Activated CD4-positive, alpha-beta T cell treated with anti-CD3 and anti-CD28 coated beads, Interleukin-2, amount 50 U/mL, for 16 hours (primary cell): ENCODE results near the gene FNIP2.
"Not testable (repeated sequence)": the region's sequence is repeated elsewhere in the genome, so short reads cannot be mapped to it uniquely, and the experiment has no call there.

Experiments used
- DNase-seq: peaks from one replicate; pipeline ENCODE4 v3.0.0-alpha.2; 2020

FNIP2 gene

DNA sequence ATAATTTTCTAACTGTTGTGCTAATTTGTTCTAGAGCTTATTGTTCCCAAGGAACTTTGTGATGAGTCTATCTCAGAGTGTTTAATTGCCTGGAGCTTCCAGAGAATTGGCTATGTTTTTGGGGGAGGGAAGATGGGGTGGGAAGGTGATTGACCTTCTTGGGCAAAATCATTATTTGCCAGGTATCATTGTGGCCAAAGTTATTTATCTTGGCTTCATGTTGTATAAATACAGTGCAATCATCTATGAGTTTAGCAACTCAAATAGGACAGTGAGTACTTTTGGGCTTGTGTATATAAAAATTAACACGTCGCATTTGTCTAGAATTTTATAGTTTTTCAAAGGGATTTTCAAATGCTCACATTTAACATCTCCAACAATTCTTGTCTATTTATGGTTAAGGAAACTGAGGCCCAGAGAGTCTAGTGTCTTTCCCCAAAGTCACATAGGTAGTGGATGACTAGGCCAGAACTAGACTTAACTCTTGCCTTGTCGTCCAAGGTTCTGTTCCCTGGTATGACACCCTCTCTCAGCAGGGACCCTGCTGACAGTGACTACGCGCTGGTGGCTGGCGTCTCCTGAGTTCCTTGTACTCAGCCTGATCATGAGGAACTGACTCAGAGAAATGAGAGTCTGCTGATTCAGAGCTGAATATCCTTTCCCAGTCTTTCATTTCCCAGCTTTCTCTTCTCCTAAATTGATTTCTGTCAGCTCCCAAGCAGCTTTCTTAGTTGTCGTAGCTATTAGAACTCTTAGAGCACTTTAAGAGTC, 27.7 kb downstream of the FNIP2 start:
- no peak for DNase-seq

DNA sequence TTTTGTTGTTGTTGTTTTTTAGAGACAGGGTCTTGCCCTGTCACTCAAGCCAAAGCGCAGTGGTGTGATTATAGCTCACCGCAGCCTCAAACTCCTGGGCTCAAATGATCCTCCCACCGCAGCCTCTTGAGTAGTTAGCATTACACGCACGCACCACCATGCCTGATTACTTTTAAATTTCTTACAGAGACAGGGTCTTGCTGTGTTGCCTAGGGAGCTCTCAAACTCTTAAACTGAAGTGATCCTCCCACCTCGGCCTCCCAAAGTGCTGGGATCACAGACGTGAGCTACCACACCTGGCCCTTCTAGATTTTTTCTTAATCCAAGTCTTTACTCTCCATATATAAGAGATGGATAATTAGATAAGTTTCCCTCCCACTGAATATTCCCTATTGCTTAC, 29.2 kb downstream of the FNIP2 start:
- no peak for DNase-seq

DNA sequence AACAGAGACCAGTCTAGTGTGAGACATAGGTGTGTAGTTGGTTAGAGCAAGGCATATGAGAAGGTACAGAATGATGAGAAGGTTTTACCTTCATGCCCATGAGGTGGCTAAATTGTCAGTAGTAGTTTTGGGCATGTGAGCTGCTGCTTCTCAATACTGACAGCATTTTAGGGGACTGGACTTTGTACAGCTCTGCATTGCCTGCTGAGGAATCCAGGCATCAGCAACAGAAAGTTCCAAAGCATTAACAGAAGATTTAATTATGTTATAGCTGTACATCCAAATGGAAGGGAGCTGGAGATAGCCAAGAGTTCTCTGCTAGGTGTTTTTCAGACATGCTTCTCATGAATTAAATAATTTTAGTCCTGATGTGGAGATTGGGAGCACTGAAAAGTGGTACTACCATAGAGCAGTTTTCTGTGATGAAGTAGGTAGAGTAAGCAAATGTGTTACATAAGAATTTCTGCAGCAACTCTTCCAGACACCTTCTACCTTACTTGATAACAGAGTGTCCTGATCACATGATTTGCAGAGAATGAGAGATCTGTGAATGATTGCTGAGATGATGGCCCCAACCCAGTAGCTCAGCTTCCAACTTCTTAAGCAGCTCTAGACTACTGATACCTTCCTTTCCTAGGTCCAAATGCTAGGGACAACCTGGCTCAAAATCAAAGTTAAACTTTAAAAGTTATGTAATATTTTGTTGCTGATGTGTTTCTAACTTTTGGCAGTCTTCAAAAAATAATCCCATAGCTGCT, 30.4 kb downstream of the FNIP2 start:
- DNase-seq: no peak

DNA sequence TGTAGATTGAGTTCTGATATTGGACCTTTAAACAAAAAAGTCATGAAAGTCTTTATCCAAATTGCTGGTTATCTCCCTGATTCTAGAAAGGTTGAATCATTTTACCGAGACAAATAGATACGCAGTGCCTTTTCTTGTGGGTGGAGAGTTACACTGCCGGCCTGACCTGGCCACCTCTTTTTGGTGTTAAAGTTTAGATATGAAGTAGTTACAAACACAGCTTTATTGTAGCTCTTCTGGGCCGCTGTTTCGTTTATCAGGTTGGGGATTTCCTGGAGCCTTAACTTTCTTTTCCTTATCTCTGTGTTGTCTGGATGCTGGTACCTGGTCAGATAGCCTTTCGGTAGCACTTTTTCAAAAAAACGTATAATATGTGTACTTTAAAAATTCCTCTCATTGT, 31.0 kb downstream of the FNIP2 start:
- no peak for DNase-seq

DNA sequence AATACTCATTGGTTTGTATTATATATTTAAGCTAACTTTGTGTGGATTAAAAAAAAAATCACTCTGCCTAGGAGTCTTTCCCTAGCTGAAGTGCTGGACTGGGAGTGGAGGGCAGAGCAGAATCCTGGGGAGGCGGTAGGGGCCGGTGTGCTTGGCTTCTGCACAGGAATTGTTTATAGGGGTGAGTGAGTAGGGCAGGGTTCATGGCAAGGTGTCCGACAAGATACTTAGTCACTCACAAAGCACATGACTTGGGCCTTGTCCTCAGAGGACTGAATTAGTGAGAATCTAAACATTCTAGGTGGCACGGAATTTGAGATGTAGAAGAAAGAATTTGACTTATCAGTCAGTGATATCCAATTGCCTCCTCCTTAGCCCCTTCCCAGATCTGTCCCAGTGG, 32.2 kb downstream of the FNIP2 start:
- DNase-seq: no peak

DNA sequence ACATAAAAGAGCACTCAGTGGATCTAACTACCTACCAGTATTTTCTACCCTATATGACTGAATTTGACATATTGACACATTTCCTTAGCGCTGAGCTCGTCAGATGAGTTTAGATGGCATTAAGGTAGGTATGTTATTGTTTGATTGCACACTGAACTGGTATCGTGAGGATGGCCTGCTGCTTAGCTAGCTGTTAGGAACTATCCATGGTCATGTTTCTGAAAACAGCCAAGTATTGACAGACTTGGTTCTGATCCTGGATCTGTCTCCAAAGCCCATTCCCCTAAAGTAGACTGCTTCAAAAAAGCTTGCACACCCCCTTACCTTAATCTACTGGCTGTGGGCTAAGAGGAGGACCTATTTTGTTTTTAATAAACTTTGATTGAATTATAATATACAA, 32.9 kb downstream of the FNIP2 start:
- DNase-seq: no peak

DNA sequence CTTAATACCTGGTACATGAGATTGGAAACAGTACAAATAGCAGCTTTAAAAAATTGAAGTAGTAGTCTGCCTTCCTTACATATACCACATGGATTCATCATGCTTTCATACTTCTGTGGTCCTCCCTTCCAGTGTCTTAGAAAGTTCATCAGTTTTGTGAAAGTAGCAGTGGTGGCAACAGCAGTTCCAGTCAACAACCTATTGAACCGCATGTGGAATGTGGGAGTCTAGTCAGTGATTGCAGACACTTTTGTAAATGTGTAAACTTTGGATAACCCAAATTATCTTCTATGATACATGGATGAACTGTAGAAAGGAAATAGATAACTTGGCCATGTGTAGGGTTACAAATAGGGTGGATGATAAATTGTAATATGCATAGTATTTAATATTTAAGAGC, 34.1 kb downstream of the FNIP2 start:
- DNase-seq: no peak

DNA sequence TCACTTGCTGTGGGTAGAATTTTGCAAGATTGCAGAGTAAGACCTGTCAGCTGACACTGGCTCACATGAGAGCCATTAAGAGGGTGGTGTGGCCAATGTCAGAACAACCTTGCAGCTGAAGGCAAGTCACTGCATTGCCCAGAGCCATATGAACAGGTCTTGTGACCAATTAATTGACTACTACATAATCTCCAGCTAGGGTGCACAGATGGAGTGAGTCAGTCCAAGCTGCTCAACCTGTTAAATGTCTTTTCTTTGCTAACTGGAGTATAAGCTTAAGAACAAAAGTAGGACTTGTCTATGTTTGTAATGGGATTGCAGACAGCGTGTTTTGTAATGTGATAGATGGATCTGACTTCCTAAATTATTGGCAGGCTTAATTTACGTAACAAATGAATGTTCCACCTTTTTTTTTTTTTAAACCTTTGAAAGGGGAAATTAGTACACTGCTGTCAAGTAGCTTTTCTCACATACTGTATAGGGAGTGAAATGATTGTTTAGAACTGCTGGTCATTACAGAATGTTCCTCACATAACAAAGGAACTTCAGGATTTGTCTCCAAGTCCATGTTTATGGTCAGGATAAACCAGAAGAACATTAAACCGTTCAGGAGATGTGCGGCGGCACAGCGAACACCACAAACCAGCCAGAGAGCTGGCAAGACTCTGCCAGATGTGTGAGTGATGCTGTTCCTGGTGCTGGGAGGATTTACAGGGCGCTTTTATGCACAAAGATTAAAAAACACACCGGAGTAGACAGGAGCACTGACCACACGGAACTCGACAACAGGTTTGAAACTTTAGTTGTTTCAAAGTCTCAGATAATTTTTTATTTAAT, 37.0 kb downstream of the FNIP2 start:
- no peak for DNase-seq

DNA sequence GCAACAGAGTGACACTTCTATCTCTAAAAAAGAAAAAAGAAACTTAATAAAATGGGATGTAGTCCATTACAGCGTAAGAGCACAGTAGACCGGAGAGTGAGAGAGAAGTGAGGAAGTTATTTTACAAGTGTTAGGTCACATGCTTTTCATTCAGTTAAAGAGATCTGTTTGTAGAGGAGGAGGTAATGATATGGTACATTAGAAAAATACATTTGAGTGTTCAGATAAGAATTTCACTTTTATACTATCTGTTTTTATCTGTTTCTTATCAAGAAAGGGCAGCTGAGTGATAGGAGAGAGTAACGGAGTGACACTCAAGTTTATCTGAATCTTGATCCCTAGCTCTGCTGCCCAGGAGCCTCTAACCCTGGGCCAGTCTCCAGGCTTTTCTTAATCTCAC, 38.9 kb downstream of the FNIP2 start:
- DNase-seq: no peak

DNA sequence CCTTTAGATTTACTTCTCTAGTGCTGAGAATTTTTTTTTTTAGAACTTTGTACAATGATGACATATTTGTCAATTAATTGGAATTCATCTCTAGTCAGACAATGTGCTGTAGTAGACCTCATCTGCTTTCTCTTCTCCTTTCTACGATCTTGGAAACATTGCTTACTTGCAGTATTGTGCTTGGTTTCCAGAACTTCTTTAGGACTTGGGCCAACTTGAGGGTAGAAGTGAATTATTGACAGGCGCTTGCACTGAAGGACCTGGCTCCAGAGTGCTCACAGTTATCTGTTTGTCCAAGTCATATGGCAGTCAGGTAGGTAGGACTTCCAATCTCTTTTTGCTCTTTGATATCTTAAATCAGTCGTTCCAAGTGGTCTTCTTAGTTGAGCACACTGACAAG, 39.6 kb downstream of the FNIP2 start:
- DNase-seq: no peak

DNA sequence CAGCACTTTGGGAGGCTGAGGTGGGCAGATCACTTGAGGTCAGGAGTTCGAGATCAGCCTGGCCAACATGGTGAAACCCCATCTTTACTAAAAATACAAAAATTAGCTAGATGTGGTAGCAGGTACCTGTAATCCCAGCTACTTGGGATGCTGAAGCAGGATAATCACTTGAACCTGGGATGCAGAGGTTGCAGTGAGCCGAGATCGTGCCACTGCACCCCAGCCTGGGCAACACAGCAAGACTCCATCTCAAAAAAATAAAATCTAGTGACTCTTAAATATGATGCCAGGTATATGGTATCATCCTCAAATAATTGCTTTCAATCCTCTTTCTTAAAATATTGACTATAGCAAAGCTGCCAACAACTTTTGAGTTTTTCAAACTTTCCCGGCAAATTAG, 40.4 kb downstream of the FNIP2 start:
- not testable (repeated sequence) for DNase-seq

DNA sequence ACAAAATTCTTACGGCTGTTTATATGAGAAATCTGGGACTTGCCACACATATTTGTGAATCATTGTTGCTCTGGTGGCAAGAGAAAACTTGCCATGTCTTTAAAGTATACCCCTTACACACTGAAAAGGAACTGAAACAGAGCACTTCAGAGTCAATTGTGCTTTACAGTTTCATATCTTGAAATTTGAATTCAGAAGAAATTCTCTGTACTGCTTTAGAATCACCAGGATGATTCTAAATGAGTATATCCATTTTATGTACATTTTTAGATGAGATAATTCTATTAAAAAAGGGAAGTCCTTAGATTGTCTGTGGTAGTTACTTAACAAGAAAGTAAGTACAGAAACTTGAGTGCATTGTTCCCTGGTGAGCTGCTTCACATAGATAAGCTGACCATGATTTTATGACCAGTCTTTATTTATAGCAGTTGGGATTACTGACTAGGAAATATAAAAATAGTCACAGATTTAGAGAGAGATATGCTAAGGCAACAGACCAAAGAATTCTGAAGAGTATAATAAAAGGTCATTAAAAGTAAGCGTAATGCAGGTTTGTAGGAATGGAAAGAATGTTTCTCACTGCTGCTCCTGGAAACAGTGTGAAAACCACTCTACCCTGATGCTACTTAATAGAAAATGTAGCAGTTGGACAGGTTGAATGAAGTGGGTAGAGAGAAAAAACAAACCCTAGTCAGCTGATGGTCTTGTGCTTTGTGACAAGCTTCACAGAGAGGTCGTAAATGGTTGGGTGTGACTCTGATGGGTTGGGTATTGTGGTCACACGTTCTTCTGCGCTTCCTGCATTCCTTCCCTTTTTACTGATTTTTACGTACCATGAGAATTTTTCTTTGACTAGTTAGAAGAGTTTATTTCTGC, 41.0 kb downstream of the FNIP2 start:
- peak; percentile 53 for DNase-seq

DNA sequence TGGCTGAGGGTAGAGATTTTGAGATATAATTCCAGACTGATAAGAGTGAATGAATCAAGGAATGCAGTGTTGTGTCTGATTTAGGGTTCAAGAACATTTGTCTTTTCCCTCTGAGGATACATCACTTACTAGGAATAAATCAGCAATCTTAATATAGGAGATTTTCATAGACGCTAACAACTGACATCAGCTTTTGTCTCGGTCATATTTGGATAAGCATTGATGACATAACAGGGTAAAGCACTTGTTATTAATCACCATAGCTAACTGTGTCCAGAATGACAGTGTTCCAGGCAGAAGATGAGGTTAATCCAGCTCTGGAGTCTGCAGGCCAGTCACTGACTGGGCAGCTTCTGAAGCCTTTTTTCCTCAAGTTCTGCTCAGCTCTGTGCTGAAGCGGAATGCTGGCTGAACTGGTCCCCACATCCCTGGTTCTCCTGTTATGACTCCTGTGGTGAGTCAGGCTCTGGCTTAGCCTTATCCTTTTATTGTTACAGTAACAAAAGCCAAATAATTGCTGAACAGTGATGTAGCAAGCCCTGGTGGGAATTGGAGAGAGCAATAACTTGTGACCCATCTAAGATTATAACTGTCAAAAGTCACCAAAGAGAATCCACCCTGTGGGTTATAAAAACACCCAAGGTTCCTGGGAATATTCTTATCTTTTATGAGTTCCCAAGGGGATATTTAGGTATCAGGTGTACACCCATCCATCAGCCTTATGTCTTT, 41.8 kb downstream of the FNIP2 start:
- DNase-seq: peak; percentile 35

DNA sequence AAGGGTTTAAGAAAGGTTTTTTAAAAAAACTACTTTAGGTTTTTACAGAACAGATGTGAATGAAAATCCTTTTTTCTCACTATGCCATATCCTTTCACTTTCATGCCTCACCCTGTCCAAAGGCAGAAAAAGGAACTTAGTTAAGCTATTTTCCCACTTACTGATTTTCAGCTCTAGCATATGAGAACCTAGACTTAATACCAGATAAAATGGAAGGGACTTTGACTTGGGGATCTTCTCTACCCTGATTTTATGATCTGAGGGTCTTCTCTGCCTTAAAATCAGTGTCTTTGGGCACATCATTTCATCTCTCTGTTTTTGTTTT, 42.4 kb downstream of the FNIP2 start:
- DNase-seq: no peak

DNA sequence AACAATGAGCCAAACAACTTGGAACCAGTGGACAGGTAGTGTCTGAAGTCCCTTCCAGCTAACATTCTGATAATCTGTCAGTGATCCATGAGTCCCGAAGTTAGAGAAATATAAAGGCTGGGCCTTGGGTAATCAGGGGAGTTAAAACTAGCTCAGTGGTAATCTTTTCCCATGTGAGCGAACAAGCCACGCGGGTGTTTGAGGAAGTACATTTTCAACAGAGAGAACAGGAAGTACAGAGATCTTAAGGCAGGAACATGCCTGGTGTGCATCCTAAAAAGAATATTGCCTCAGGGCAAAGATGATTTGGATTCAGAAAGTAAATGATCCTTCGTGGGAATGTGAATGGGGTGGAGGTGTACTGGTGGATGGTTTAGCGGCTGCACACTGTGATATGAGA, 42.9 kb downstream of the FNIP2 start:
- DNase-seq: no peak

DNA sequence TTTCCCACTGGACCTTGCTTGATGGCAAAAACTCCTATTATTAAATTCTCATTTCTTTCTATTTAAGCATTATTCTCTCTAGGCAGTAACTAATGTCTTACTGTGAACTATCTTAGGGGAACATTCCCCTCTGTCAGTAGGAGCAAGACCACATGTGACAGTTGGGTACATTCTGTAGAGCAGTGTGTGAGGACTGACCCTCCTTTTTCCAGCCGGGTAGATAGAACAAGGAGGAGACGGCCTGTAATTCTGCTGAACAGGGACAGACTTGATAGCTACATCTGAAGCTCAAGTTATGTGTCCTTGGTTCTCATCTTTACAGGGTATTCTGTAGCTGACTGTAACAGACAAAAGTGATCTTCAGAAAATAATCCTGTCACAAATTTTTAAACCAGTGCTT, 43.3 kb downstream of the FNIP2 start:
- no peak for DNase-seq

DNA sequence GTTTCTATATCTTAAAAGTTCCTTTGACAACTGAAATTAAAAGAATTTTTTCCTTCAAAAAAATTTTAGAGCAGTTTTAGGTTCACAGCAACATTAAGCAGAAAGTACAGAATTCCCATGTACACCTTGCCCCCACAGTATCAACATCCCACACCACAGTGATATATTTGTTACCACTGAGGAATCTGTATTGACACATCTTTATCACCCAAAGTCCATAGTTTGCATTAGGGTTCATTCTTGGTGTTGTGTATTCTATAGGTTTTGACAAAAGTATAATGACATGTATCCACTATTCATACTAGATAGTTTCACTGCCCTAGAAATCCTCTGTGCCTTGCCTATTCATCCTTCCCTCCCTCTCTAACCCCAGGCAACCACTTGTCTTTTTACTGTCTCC, 43.7 kb downstream of the FNIP2 start:
- DNase-seq: no peak

DNA sequence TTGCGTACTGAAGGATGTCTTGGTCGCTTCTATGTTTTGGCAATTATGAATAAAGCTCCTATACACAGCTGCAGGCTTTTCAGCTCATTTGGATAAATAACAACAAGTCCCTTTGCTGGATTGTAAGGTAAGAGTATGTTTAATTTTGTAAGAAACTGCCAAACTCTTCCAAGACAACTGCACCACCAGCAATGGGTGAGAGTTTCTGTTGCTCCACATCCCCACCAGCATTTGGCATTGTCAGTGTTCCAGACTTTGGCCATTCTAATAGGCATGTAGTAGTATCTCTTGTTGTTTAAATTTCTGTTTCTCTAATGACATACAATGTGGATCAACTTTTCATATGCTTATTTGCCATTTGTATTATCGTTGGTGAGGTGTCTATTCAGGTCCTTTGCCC, 44.3 kb downstream of the FNIP2 start:
- no peak for DNase-seq

DNA sequence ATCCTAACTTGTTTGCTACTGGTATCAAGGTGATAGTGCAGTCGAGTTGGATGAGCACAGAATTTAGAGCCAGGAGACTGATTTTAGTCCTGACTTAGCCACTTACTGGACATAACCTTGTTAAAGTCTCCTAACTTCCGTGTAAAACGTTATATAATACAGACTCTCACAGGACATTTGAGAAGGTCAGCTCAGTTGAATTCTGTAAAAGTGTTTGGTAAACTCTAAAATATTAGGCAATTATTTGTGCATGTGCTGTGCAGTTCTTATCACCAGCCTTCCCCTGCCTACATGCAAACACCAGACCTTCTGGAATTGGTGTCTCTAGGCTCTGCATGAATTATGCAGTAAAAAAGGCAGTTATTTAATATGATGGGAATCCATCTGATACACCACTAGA, 45.4 kb downstream of the FNIP2 start:
- no peak for DNase-seq

DNA sequence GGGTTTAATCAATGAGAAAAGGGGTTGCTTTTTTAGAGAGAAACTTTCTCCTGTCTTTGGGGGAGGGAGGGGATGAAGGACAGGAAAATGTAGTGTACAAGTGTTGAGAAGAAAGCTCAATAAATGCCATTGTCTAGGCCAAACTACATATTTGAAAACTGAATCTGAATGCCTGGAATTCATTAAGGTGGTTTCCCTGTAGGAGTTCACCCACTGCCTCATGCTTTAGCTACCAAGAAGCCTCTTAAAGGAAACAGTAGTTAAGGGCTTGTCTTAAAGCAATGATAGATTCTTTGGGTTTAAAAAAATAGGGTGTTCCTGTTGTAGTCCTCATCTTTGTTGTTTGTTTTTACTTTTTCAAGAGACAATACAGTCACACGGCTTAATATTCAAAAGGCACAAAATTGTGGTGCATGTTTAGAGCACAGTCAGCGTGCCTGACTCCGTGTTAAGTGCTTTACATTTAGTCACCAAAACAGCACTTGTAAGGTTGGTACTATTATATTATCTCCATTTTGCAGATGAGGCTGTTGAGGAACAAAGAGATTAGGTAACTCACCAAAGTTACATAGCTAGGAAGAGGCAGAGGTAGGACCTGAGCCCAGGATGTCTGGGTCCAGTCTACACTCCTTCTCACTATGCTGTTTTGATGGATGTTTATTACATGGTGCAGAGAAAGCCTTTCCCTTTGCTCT, 46.0 kb downstream of the FNIP2 start:
- DNase-seq: no peak

DNA sequence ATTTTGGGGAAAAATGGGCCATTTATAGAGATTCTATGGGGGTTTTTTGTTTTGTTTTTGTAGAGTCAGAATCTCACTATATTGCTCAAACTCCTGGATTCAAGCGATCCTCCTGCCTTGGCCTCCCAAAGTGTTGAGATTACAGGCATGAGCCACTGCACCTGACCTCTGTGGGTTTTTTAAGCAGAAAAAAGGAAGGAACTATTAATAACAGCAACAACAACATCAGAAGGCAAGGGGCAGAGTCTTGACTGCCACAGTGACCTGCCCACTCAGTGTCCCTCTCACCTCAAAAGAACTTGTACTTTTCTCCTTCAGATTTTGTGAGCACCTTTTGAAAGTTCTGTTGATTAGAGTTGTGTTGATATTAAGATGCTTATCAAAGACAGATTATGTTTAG, 48.1 kb downstream of the FNIP2 start:
- no peak for DNase-seq
